Measurements from ENCODE around the gene DEGS2. TPM values are rescaled to one million over a fixed set of nuclear protein-coding genes. Genes with fewer than 3 reads are reported as not detected.

Gene DEGS2
- total and polyA plus RNA-seq, 8 donors: 1.9 to 7.3 (median 4.8) TPM

DNA sequence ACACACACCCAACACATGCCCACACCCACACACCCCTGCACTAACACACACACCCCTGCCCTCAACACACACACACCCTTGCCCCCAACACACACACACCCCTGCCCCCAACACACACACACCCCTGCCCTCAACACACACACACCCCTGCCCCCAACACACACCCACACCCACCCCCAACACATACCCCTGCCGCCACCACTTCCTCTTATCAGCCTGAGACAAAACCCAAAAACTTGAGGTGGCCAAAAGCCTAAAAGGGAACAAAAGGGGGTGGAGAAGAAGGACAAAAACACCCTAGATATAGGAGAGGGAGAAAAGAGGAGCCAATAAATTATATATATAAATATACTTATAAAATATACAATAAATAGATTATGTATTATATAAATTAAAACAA lies 9.1 kb upstream of the DEGS2 start:
- WGBS, 2 donors: 91 to 96% methylated on average over 1 of the region's 1 CpG
- no peaks in the 10 kb centered on the region for H3K36me3 ChIP-seq

DNA sequence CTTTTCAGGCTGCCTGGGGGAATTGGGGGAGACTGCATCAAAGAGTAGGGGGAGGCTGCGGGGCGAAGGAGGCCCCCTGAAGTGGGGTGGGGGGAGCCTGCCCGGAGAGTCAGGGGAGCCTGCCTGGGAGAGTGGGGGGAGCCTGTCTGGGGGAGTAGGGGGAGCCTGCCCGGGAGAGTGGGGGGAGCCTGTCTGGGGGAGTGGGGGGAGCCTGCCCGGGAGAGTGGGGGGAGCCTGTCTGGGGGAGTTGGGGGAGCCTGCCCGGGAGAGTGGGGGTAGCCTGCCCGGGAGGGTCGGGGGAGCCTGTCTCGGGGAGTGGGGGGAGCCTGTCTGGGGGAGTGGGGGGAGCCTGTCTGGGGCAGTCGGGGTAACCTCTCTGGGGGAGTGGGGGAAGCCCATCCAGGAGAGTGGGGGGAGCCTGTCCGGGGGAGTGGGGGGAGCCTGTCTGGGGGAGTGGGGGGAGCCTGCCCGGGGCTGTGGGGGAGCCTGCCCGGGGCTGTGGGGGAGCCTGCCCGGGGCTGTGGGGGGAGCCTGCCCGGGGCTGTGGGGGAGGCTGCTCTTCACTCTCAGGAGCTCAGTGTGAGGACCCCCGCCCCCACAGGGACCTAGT lies 6.5 kb upstream of the DEGS2 start:
- H3K4me3 ChIP-seq: peak overlapping the region in 1 of 4 donors; percentile 32

More for the DNA sequence above, 9.1 kb upstream of the DEGS2 start:
- no peak overlapping the region for H3K27ac ChIP-seq
- no peaks in the 10 kb centered on the region for H3K4me1 ChIP-seq
- no peaks in the 10 kb centered on the region for H3K9me3 ChIP-seq
- TF ChIP-seq, protein P1, sequence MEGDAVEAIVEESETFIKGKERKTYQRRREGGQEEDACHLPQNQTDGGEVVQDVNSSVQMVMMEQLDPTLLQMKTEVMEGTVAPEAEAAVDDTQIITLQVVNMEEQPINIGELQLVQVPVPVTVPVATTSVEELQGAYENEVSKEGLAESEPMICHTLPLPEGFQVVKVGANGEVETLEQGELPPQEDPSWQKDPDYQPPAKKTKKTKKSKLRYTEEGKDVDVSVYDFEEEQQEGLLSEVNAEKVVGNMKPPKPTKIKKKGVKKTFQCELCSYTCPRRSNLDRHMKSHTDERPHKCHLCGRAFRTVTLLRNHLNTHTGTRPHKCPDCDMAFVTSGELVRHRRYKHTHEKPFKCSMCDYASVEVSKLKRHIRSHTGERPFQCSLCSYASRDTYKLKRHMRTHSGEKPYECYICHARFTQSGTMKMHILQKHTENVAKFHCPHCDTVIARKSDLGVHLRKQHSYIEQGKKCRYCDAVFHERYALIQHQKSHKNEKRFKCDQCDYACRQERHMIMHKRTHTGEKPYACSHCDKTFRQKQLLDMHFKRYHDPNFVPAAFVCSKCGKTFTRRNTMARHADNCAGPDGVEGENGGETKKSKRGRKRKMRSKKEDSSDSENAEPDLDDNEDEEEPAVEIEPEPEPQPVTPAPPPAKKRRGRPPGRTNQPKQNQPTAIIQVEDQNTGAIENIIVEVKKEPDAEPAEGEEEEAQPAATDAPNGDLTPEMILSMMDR (IDR thresholded peaks at IDR 0.05): no peak
- H3K4me3 ChIP-seq: no peak overlapping the region
- no peak for DNase-seq
- intact Hi-C loops (cut with DNase I): no loop called here
- no peak for ATAC-seq
- H3K27me3 ChIP-seq: no peaks in the 10 kb centered on the region
- no peak for FAIRE-seq

DNA sequence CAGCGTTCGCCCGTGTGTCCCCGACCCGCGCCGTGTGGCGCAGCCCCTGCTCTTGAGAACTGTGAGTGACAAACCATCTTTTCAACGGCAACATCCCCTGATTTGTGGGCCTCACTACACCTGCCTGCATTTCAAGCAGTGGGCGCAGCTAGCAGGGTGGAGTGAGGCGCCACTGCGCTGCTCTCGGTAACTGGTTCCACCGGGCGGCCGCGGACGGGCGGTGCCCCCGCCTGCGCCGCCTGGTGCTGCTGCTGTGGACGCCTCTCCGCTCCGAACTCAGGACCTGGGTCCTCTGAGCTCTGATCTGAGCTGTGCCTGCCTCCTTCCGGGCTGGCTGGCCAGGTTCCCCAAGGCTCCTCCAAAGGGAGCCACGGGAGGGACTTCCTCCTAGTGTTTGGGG lies 5.9 kb upstream of the DEGS2 start:
- TF ChIP-seq, protein P1 (IDR thresholded peaks at IDR 0.05): no peak

More for the DNA sequence above, 6.5 kb upstream of the DEGS2 start:
- FAIRE-seq (no peak), DNase-seq (peak in 1 of 6 donors; percentile 61), ATAC-seq (no peak)
- no peaks in the 10 kb centered on the region for H3K9me3 ChIP-seq
- 32% methylated on average over 13 to 16 of the region's 16 CpGs for WGBS, 2 donors
- H3K36me3 ChIP-seq: no peaks in the 10 kb centered on the region
- no peaks in the 10 kb centered on the region for H3K4me1 ChIP-seq
- no peaks in the 10 kb centered on the region for H3K27me3 ChIP-seq
- H3K27ac ChIP-seq: no peak overlapping the region
- TF ChIP-seq, protein P1 (IDR thresholded peaks at IDR 0.05): no peak
- intact Hi-C loops (cut with DNase I): no loop called here

DNA sequence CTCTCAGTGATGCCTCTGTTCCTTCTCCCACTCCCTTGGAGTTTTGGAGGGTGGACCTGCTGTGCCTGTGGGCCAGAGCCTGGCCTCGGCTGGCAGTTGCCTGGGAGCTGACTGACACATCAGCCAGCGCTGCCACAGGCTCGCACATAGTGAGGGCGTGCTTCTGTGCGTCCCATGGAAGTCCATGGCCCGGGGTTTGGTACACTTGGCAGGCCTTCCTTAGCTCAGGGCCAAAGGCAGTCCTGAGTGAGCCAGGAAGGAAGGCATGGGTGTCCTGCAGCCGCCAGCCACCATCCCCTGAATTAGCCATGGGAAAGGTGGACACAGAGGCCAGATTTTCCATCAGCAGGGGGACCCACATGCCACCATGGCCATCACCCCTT lies 1.1 kb upstream of the DEGS2 start:
- peaks cover 0 to 10% (median 0%) of the 10 kb centered on the region in 3 donors for H3K4me1 ChIP-seq
- H3K36me3 ChIP-seq: no peaks in the 10 kb centered on the region
- TF ChIP-seq, protein P1 (IDR thresholded peaks at IDR 0.05): no peak
- FAIRE-seq (no peak), DNase-seq (peak in 2 of 6 donors; percentile 46 to 55), ATAC-seq (no peak)
- H3K27me3 ChIP-seq: no peaks in the 10 kb centered on the region
- 85 to 91% methylated on average over 7 of the region's 7 CpGs for WGBS, 2 donors
- intact Hi-C loops (cut with DNase I): no loop called here
- H3K4me3 ChIP-seq: no peak overlapping the region
- no peaks in the 10 kb centered on the region for H3K9me3 ChIP-seq
- no peak overlapping the region for H3K27ac ChIP-seq

More for the DNA sequence above, 5.9 kb upstream of the DEGS2 start:
- H3K9me3 ChIP-seq: no peaks in the 10 kb centered on the region
- ATAC-seq (peak; percentile 28 to 78 (median 60)), FAIRE-seq (no peak), DNase-seq (peak in 2 of 6 donors; percentile 36 to 52)
- H3K4me1 ChIP-seq: no peaks in the 10 kb centered on the region
- no peak overlapping the region for H3K4me3 ChIP-seq
- H3K36me3 ChIP-seq: no peaks in the 10 kb centered on the region
- intact Hi-C loops (cut with DNase I): no loop called here
- no peak overlapping the region for H3K27ac ChIP-seq
- H3K27me3 ChIP-seq: no peaks in the 10 kb centered on the region
- 52 to 54% methylated on average over 27 of the region's 27 CpGs for WGBS, 2 donors

DNA sequence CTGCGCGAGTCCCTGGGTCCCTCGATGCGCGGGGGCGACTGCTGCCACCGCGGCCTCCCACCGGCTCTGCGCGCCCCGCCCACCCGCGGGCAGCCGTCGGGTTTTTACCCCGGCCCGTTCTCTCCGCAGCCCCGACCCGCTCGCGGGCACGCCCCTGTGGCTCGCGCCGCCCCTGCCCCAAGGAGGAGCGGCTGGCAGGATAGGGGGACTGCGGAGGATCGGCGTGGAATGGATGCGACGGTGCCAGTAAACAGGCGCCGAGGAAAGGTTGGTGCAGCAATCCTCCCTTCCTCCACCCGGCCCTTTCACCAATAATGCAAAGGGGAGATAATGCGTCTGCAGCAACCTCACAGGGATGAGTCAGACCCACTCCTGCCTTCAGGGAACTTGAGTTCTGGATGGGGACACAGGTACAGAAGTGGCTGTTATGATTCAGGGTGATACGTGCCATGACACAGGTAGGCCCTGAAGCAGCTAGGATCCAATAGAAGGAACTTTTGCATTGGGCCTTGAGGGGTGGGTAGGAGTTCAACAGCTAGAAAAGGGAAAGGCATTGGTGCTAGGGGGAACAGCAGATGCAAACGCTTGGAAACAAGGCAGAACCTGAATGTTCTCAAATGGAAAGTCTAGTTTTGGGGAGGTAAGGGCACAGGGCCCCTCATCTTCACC lies 554 bp upstream of the DEGS2 start:
- intact Hi-C loops (cut with DNase I): no loop called here
- Histone ChIP-seq H3K4me3 (peak overlapping the region; percentile 60 to 85 (median 66)), H3K27me3 (no peaks in the 10 kb centered on the region), H3K36me3 (no peaks in the 10 kb centered on the region), H3K9me3 (no peaks in the 10 kb centered on the region), H3K27ac (no peak overlapping the region), H3K4me1 (peaks cover 0 to 10% (median 0%) of the 10 kb centered on the region in 3 donors)
- TF ChIP-seq, protein P1 (IDR thresholded peaks at IDR 0.05): no peak
- 10 to 29% methylated on average over 14 to 39 of the region's 39 CpGs for WGBS, 2 donors
- ATAC-seq (peak; percentile 10 to 41 (median 28)), FAIRE-seq (no peak), DNase-seq (no peak)
